Muscle layer of colon (tissue), 2 donors: ENCODE data around the gene DCTN3.

Experiments
- H3K27ac ChIP-seq: one replicate; pipeline ENCODE4 v1.7.0; 2013; ENCODE audit warnings: low read depth, mild to moderate bottlenecking, low read length, moderate library complexity
- H3K27me3 ChIP-seq, 2 donors: one replicate each; pipeline ENCODE4 v1.7.0; 2013; ENCODE audit warnings: low read length in 2 of 2, mild to moderate bottlenecking in 2 of 2; ENCODE audit not compliant: insufficient read depth in 2 of 2, control insufficient read depth in 1 of 2
- H3K36me3 ChIP-seq: one replicate; pipeline ENCODE4 v1.7.0; 2013; ENCODE audit warnings: mild to moderate bottlenecking, low read length; ENCODE audit not compliant: insufficient read depth
- H3K4me1 ChIP-seq: one replicate; pipeline ENCODE4 v1.7.0; 2013; ENCODE audit warnings: mild to moderate bottlenecking, low read length; ENCODE audit not compliant: insufficient read depth
- H3K4me3 ChIP-seq, 2 donors: one replicate each; pipeline ENCODE4 v1.7.0; 2013; ENCODE audit warnings: low read length in 2 of 2, low read depth in 1 of 2, mild to moderate bottlenecking in 1 of 2, moderate library complexity in 1 of 2
- H3K9ac ChIP-seq: one replicate; pipeline ENCODE4 v1.7.0; 2013; ENCODE audit warnings: low read length
- H3K9me3 ChIP-seq: one replicate; pipeline ENCODE4 v1.7.0; 2013; ENCODE audit warnings: mild to moderate bottlenecking, low read length
- donor health status: abdominal sarcoma.
- donor health status: Adenocarcinoma of cecum.

The DCTN3 gene

GRCh38 chr9:34584970-34585369 lies 35.3 kb downstream of the DCTN3 start:
- Histone ChIP-seq H3K9ac (no peak overlapping the region), H3K27ac (no peak overlapping the region), H3K27me3 (peaks cover 26 to 67% of the 10 kb centered on the region in 2 donors), H3K9me3 (no peaks in the 10 kb centered on the region), H3K4me3 (no peak overlapping the region), H3K4me1 (peaks cover 10% of the 10 kb centered on the region), H3K36me3 (no peaks in the 10 kb centered on the region)

GRCh38 chr9:34582787-34583186 lies 37.5 kb downstream of the DCTN3 start:
- Histone ChIP-seq H3K9ac (no peak overlapping the region), H3K27ac (no peak overlapping the region), H3K4me3 (no peak overlapping the region), H3K27me3 (peaks cover 26 to 73% of the 10 kb centered on the region in 2 donors), H3K4me1 (peaks cover 4% of the 10 kb centered on the region), H3K36me3 (no peaks in the 10 kb centered on the region), H3K9me3 (no peaks in the 10 kb centered on the region)

DNA sequence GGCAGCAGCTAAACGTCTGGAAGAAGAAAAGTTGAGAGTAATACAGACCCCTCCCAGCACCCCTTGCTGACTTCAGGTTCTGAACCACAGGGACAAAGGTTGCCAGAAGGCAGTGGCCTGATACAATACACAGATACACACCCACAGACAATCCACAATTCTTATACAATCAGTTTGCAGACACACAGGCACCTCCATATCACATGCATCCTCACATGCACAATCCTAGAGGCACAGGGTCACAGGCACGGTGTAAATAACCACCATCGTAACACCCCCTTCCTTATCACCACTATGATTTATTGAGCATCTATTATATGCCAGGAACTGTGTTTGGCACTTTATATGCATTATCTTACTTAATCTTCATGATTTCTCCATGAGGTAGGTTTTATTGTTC lies 39.0 kb downstream of the DCTN3 start:
- Histone ChIP-seq H3K27ac (no peak overlapping the region), H3K4me1 (peaks cover 4% of the 10 kb centered on the region), H3K4me3 (no peak overlapping the region), H3K27me3 (peaks cover 28 to 68% of the 10 kb centered on the region in 2 donors), H3K36me3 (no peaks in the 10 kb centered on the region), H3K9ac (no peak overlapping the region), H3K9me3 (no peaks in the 10 kb centered on the region)

GRCh38 chr9:34580358-34580757 lies 39.9 kb downstream of the DCTN3 start:
- peaks cover 28 to 58% of the 10 kb centered on the region in 2 donors for H3K27me3 ChIP-seq
- H3K4me1 ChIP-seq, result peaks cover 4% of the 10 kb centered on the region

DNA sequence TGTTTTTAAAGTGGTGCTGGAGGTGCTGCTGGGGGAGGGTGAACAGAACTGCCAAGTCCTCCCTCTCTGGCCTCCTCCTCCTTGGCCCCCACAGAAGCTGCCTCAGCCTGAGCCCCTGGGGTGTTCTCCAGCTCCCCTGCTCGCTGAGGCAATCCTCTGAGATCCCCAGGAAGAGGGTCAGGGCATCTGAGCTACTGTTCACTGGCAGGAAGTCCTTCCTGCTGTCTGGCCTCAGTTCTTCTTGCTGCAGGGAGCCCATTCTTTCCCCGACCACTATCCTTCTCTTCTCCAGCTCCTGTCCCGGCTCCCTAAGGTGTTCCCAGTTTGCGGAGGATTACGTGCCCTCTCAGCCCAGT lies 40.5 kb downstream of the DCTN3 start:
- no peak overlapping the region for H3K4me3 ChIP-seq
- peaks cover 25 to 53% of the 10 kb centered on the region in 2 donors for H3K27me3 ChIP-seq
- no peaks in the 10 kb centered on the region for H3K36me3 ChIP-seq
- no peak overlapping the region for H3K27ac ChIP-seq
- H3K9ac ChIP-seq, result no peak overlapping the region
- no peaks in the 10 kb centered on the region for H3K9me3 ChIP-seq
- peaks cover 4% of the 10 kb centered on the region for H3K4me1 ChIP-seq

More at GRCh38 chr9:34580358-34580757, 39.9 kb downstream of the DCTN3 start:
- Histone ChIP-seq H3K36me3 (no peaks in the 10 kb centered on the region), H3K9me3 (no peaks in the 10 kb centered on the region), H3K4me3 (no peak overlapping the region), H3K27ac (no peak overlapping the region), H3K9ac (no peak overlapping the region)

GRCh38 chr9:34579104-34579807 lies 41.0 kb downstream of the DCTN3 start:
- H3K9ac ChIP-seq, result no peak overlapping the region

GRCh38 chr9:34578241-34579103 lies 41.8 kb downstream of the DCTN3 start:
- H3K4me3 ChIP-seq, result no peak overlapping the region
- no peaks in the 10 kb centered on the region for H3K9me3 ChIP-seq
- no peak overlapping the region for H3K27ac ChIP-seq
- H3K27me3 ChIP-seq, result peaks cover 19 to 40% of the 10 kb centered on the region in 2 donors
- peaks cover 4% of the 10 kb centered on the region for H3K4me1 ChIP-seq
- no peak overlapping the region for H3K9ac ChIP-seq
- H3K36me3 ChIP-seq, result no peaks in the 10 kb centered on the region

More at GRCh38 chr9:34579104-34579807, 41.0 kb downstream of the DCTN3 start:
- Histone ChIP-seq H3K27ac (no peak overlapping the region), H3K4me1 (peaks cover 4% of the 10 kb centered on the region), H3K4me3 (no peak overlapping the region), H3K9me3 (no peaks in the 10 kb centered on the region), H3K27me3 (peaks cover 20 to 47% of the 10 kb centered on the region in 2 donors), H3K36me3 (no peaks in the 10 kb centered on the region)

DNA sequence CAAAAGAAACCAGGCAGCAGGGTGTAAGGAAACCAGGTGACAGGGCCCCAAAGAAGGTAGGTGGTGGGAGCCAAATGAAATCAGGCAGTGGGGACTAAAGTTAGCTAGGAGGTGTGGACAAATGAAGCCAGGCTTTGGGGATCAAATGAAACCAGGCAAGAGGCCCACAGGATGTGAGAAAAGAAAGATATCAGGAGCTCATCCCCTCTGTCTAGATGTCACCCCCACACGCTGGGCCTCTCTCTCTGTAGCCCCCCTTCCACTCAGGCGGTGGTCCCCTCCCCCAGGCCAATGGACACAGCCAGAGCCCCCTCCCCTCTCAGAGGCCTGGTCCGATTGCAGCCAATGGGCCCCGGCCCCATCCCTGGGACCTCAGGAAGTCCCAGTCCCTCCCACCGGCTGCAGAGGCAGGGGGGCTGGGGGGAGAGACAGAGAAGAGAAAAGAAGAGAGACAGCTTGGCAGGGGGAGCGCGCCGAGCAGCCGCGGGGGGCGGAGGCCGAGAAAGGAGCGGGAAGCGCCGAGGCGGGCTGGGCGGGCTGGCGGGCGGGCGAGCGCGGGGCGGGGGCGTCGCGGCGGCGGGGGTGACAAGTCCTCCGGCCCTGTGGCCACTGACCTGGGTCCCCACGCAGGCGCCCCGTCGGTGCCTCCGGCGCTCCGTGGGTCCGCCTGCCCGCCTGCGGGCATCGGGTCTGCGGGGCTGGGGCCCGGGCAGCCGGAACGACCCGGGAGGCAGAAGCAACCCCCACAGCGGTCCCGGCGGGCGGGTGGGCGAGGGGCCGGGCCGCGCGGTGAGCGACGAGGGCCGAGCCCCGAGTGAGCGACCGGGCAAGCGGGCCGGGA lies 42.7 kb downstream of the DCTN3 start:
- H3K27me3 ChIP-seq, result peaks cover 19 to 37% of the 10 kb centered on the region in 2 donors
- H3K36me3 ChIP-seq, result no peaks in the 10 kb centered on the region
- H3K9me3 ChIP-seq, result no peaks in the 10 kb centered on the region
- H3K27ac ChIP-seq, result no peak overlapping the region
- H3K4me1 ChIP-seq, result peaks cover 4% of the 10 kb centered on the region
- no peak overlapping the region for H3K9ac ChIP-seq
- H3K4me3 ChIP-seq, result no peak overlapping the region

- Histone ChIP-seq H3K36me3 (no peaks in the 10 kb centered on the region), H3K27ac (no peak overlapping the region), H3K9ac (no peak overlapping the region), H3K4me1 (peaks cover 4% of the 10 kb centered on the region), H3K4me3 (no peak overlapping the region), H3K9me3 (no peaks in the 10 kb centered on the region), H3K27me3 (peaks cover 19 to 41% of the 10 kb centered on the region in 2 donors)
Measured at GRCh38 chr9:34576597-34577399, 43.5 kb downstream of the DCTN3 start.

DNA sequence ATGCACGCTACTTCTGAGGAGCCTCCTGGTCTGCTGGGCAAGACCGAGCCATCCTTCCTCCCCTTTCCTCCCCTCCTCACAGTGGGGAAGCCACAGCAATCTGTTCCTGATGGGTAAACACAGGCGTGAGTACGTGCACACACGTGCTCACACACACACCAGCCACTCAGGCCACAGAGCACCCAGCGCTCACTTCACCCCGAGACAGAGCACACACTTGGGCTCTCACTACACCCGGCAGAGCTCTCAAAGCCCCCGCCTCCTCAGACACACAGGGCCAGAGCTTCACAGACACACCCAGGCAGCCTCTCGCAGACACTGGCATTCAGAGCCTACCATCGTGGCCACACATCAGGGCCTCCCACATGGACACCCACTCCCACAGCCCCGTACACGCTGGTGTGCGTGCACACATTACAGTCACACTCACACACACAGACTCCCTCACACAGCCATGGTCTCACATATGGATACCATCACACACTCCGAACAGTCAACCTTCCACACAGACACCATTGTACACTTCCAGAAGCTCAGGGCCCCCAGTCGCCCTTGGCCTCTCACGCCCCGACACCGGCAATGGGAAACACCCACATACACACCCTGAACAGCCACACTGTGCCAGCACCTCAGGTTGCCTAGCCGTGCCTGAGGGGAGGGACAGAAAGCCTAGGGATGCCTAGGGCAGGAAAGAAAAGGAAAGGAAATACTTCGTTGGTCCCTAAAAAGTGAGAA lies 44.3 kb downstream of the DCTN3 start:
- H3K36me3 ChIP-seq, result no peaks in the 10 kb centered on the region
- no peak overlapping the region for H3K9ac ChIP-seq
- H3K4me3 ChIP-seq, result no peak overlapping the region
- no peak overlapping the region for H3K27ac ChIP-seq
- no peaks in the 10 kb centered on the region for H3K9me3 ChIP-seq
- H3K27me3 ChIP-seq, result peaks cover 19 to 41% of the 10 kb centered on the region in 2 donors
- peaks cover 4% of the 10 kb centered on the region for H3K4me1 ChIP-seq
